GM12878 (cell line): Measurements from ENCODE around the gene CAV1. TPM values are rescaled to one million over a fixed set of nuclear protein-coding genes. Genes with fewer than 3 reads are reported as not detected.

ENCODE experiments used
- BMI1 ChIP-seq: fragments of 450-650 bp; IDR thresholded peaks from 2 replicates; pipeline ENCODE4 v1.6.1; 2016; ENCODE audit warnings: mild to moderate bottlenecking, moderate library complexity, borderline replicate concordance
- CBFB ChIP-seq: IDR thresholded peaks from 2 replicates; pipeline ENCODE4 v1.6.1; 2016; ENCODE audit warnings: antibody characterized with exemption, low read depth
- CBX5 ChIP-seq: sonication (generic); IDR thresholded peaks from 2 replicates; pipeline ENCODE4 v1.6.1; 2016; ENCODE audit warnings: low read depth, moderate library complexity, mild to moderate bottlenecking, inconsistent platforms
- CREM ChIP-seq: IDR thresholded peaks from 2 replicates; pipeline ENCODE4 v1.6.1; 2014; ENCODE audit warnings: antibody characterized with exemption, low read depth
- ETV6 ChIP-seq, 2 experiments: fragments of 450-650 bp in 1 of 2; IDR thresholded peaks in 1 of 2; conservative IDR thresholded peaks in 1 of 2; 2 replicates each; pipeline ENCODE4 v1.6.1; 2014; ENCODE audit warnings: antibody characterized with exemption in 1 of 2, borderline replicate concordance in 1 of 2, low read depth in 1 of 2, mild to moderate bottlenecking in 1 of 2, moderate library complexity in 1 of 2
- IKZF2 ChIP-seq, 2 experiments: fragments of 450-650 bp; IDR thresholded peaks; 2 replicates each; pipeline ENCODE4 v1.6.1; 2017; ENCODE audit warnings: mild to moderate bottlenecking in 2 of 2, moderate library complexity in 2 of 2
- MEF2A ChIP-seq: IDR thresholded peaks from 2 replicates; pipeline ENCODE4 v1.6.1; 2011; ENCODE audit warnings: low read depth, mild to moderate bottlenecking, low read length, moderate library complexity; ENCODE audit not compliant: insufficient read depth
- NFIC ChIP-seq: IDR thresholded peaks from 2 replicates; pipeline ENCODE4 v1.6.1; 2012; ENCODE audit warnings: low read depth, mild to moderate bottlenecking, inconsistent platforms, low read length, moderate library complexity
- NR2F1 ChIP-seq: fragments of 450-650 bp; conservative IDR thresholded peaks from 2 replicates; pipeline ENCODE4 v1.6.1; 2017; ENCODE audit warnings: mild to moderate bottlenecking
- PML ChIP-seq: IDR thresholded peaks from 2 replicates; pipeline ENCODE4 v1.6.1; 2012; ENCODE audit warnings: low read length, inconsistent platforms
- PRDM15 ChIP-seq: fragments of 450-650 bp; formaldehyde crosslinking; IDR thresholded peaks from 2 replicates; pipeline ENCODE4 v1.4.0; 2020; ENCODE audit warnings: mild to moderate bottlenecking, moderate library complexity
- RAD51 ChIP-seq: fragments of 450-650 bp; IDR thresholded peaks from 2 replicates; pipeline ENCODE4 v1.6.1; 2016; ENCODE audit warnings: moderate library complexity, mild to moderate bottlenecking, inconsistent platforms
- RUNX3 ChIP-seq: IDR thresholded peaks from 2 replicates; pipeline ENCODE4 v1.6.1; 2012; ENCODE audit warnings: low read length, inconsistent platforms
- SMC3 ChIP-seq: IDR thresholded peaks from 2 replicates; pipeline ENCODE4 v1.6.1; 2011; ENCODE audit warnings: low read length, improper control_type of control experiment, borderline replicate concordance
- TCF12 ChIP-seq: IDR thresholded peaks from 2 replicates; pipeline ENCODE4 v1.6.1; 2011; ENCODE audit warnings: low read depth, mild to moderate bottlenecking, low read length
- TCF3 ChIP-seq: IDR thresholded peaks from 2 replicates; pipeline ENCODE4 v1.6.1; 2012; ENCODE audit warnings: low read depth, mild to moderate bottlenecking, low read length, borderline replicate concordance; ENCODE audit not compliant: insufficient read depth
- ZBED1 ChIP-seq: IDR thresholded peaks from 2 replicates; pipeline ENCODE4 v1.6.1; 2016; ENCODE audit warnings: borderline replicate concordance
- ZNF217 ChIP-seq: fragments of 450-650 bp; IDR thresholded peaks from 2 replicates; pipeline ENCODE4 v1.6.1; 2017; ENCODE audit warnings: antibody characterized with exemption, mild to moderate bottlenecking
- polyA plus RNA-seq, 11 experiments: library from polyadenylated mRNA; depleted of rRNA in 4 of 11; unstranded in 6 of 11; stranded (reverse) in 5 of 11; fragments of >200 nt; fragmentation: Nextera tagmentation in 4 of 11; fragmentation: Illumina TruSeq in 1 of 11; extraction: Ambion mirVana in 4 of 11; extraction: Trizol in 1 of 11; gene quantifications; 1 replicate in 1 of 11; 2 replicates in 10 of 11; pipeline versions ENCODE4 v1.2.1 to v1.2.3, GENCODE V29; 2011 to 2016; ENCODE audit warnings: inconsistent platforms in 2 of 11, missing spikeins in 2 of 11, low read depth in 1 of 11
- total RNA-seq, 4 experiments: library from RNA; depleted of rRNA in 3 of 4; stranded (reverse); fragments of >200 nt in 3 of 4; fragmentation: Illumina TruSeq in 1 of 4; extraction: Trizol in 1 of 4; gene quantifications; 2 replicates each; pipeline versions ENCODE4 v1.2.1 to v1.2.3, GENCODE V29; 2013 to 2021
- TF ChIP-seq, protein P1 (sequence below), 3 experiments: IDR thresholded peaks in 2 of 3; conservative IDR thresholded peaks in 1 of 3; 2 replicates each; pipeline ENCODE4 v1.5.1; 2011; ENCODE audit warnings: low read depth in 3 of 3, low read length in 3 of 3, mild to moderate bottlenecking in 3 of 3, control low read depth in 2 of 3, moderate library complexity in 2 of 3, inconsistent platforms in 1 of 3, mixed read lengths in 1 of 3; ENCODE audit not compliant: control insufficient read depth in 2 of 3, insufficient read depth in 1 of 3; ENCODE audit errors: extremely low read depth in 1 of 3
- TF ChIP-seq, protein P2 (sequence below): fragments of 150-350 bp; IDR thresholded peaks from 2 replicates; pipeline ENCODE4 v1.6.1; 2016; ENCODE audit warnings: low read depth, low read length

Gene CAV1
- total and polyA plus RNA-seq, 10 of the 15 experiments (the other 5 are each of a cell fraction or from before 2014, with no cell fraction given) = 0.45 to 26.5 (median 2.0) TPM

- TF ChIP-seq PRDM15 (CRISPR knock-in tag) (no peak), CBFB (no peak), CBX5 (peak; percentile 74; the same call in 1 of the 2 replicates), BMI1 (peak; percentile 60; the same call in 1 of the 2 replicates), ZBED1 (no peak), NFIC (peak; percentile 45; the same call in 1 of the 2 replicates), SMC3 (peak; percentile 29; the same call in 1 of the 2 replicates), TCF12 (peak; percentile 96), CREM (no peak), PML (0 out of 2 replicates have a peak, but pooled peaks have one; percentile 31), NR2F1 (peak; percentile 60; the same call in 1 of the 2 replicates), RAD51 (peak; percentile 46; the same call in 1 of the 2 replicates), IKZF2 (IDR thresholded peaks at IDR 0.05) (peak; percentile 70 to 78; a peak in 3 of 4 replicates), MEF2A (peak; percentile 68; the same call in 1 of the 2 replicates), RUNX3 (peak; percentile 52; the same call in 1 of the 2 replicates), TCF3 (peak; percentile 91; the same call in 1 of the 2 replicates), ETV6 (conservative IDR thresholded peaks at IDR 0.05 in 1 of 2, IDR thresholded peaks at IDR 0.05 in 1 of 2; ENCODE audit: borderline replicate concordance in 1 of 2, low read depth in 1 of 2) (peak in 1 of 2 experiments; percentile 14; a peak in 1 of 4 replicates), ZNF217 (peak; percentile 65; the same call in 1 of the 2 replicates)
- TF ChIP-seq, protein P1, sequence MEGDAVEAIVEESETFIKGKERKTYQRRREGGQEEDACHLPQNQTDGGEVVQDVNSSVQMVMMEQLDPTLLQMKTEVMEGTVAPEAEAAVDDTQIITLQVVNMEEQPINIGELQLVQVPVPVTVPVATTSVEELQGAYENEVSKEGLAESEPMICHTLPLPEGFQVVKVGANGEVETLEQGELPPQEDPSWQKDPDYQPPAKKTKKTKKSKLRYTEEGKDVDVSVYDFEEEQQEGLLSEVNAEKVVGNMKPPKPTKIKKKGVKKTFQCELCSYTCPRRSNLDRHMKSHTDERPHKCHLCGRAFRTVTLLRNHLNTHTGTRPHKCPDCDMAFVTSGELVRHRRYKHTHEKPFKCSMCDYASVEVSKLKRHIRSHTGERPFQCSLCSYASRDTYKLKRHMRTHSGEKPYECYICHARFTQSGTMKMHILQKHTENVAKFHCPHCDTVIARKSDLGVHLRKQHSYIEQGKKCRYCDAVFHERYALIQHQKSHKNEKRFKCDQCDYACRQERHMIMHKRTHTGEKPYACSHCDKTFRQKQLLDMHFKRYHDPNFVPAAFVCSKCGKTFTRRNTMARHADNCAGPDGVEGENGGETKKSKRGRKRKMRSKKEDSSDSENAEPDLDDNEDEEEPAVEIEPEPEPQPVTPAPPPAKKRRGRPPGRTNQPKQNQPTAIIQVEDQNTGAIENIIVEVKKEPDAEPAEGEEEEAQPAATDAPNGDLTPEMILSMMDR (IDR thresholded peaks at IDR 0.05 in 2 of 3, conservative IDR thresholded peaks at IDR 0.05 in 1 of 3; ENCODE audit: control insufficient read depth in 2 of 3, extremely low read depth in 1 of 3, insufficient read depth in 1 of 3, low read depth in 3 of 3, low read length in 3 of 3) = peak in 2 of 3 experiments; percentile 27 to 32; a peak in 4 of 6 replicates
- TF ChIP-seq, protein P2, sequence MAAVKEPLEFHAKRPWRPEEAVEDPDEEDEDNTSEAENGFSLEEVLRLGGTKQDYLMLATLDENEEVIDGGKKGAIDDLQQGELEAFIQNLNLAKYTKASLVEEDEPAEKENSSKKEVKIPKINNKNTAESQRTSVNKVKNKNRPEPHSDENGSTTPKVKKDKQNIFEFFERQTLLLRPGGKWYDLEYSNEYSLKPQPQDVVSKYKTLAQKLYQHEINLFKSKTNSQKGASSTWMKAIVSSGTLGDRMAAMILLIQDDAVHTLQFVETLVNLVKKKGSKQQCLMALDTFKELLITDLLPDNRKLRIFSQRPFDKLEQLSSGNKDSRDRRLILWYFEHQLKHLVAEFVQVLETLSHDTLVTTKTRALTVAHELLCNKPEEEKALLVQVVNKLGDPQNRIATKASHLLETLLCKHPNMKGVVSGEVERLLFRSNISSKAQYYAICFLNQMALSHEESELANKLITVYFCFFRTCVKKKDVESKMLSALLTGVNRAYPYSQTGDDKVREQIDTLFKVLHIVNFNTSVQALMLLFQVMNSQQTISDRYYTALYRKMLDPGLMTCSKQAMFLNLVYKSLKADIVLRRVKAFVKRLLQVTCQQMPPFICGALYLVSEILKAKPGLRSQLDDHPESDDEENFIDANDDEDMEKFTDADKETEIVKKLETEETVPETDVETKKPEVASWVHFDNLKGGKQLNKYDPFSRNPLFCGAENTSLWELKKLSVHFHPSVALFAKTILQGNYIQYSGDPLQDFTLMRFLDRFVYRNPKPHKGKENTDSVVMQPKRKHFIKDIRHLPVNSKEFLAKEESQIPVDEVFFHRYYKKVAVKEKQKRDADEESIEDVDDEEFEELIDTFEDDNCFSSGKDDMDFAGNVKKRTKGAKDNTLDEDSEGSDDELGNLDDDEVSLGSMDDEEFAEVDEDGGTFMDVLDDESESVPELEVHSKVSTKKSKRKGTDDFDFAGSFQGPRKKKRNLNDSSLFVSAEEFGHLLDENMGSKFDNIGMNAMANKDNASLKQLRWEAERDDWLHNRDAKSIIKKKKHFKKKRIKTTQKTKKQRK = no peak
Observed at GRCh38 chr7:116583653-116584052, 58.8 kb downstream of the CAV1 start (continued).
